Measurements from ENCODE around the gene HINFP.
"Not testable (repeated sequence)": the region's sequence is repeated elsewhere in the genome, so short reads cannot be mapped to it uniquely, and the experiment has no call there.

Gene HINFP

DNA sequence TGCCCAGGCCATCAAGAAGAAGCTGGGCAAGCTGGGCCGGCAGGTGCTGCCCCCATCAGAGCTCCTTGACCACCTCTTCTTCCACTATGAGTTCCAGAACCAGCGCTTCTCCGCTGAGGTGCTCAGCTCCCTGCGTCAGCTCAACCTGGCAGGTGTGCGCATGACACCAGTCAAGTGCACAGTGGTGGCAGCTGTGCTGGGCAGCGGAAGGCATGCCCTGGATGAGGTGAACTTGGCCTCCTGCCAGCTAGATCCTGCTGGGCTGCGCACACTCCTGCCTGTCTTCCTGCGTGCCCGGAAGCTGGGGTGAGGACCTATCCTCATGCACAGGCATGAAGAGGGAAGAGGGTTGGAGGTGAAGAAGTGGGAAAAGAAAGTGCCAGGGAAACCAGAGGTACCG is 58.6 kb downstream of the HINFP start:
- no peak overlapping the region for H2BK120ac ChIP-seq (ENCODE audit: insufficient read depth, low read length, poor library complexity)
- H2AK5ac ChIP-seq (ENCODE audit: low read length), result no peak overlapping the region
- no peak overlapping the region for H4K8ac ChIP-seq (ENCODE audit: low read depth, low read length)
- no peak overlapping the region for H3K4me3 ChIP-seq (ENCODE audit: low read depth, low read length)
- no peak overlapping the region for H3K14ac ChIP-seq (ENCODE audit: low read length)
- no peak overlapping the region for H3K9ac ChIP-seq (ENCODE audit: low read length)
- no peak overlapping the region for H2BK12ac ChIP-seq (ENCODE audit: low read length)
- no peak overlapping the region for H2BK5ac ChIP-seq (ENCODE audit: low read depth, low read length, poor library complexity)
- H4K12ac ChIP-seq (ENCODE audit: low read depth, low read length), result no peak overlapping the region
- no peak overlapping the region for H3K18ac ChIP-seq (ENCODE audit: low read length)
- H3K4me1 ChIP-seq (ENCODE audit: control insufficient read depth in 1 of 2, insufficient read depth in 2 of 2, low read length in 2 of 2), result peaks cover 0 to under 1% of the 10 kb centered on the region in 2 experiments
- no peak overlapping the region for H3K23ac ChIP-seq (ENCODE audit: low read length)
- H3K79me2 ChIP-seq (ENCODE audit: control insufficient read depth, insufficient read depth, low read length, poor library complexity), result no peaks in the 10 kb centered on the region
- H3K27ac ChIP-seq (ENCODE audit: low read depth, low read length), result no peak overlapping the region
- H3K36me3 ChIP-seq (ENCODE audit: control insufficient read depth in 1 of 2, insufficient read depth in 2 of 2, low read length in 2 of 2), result no peaks in the 10 kb centered on the region
- no CpG with 5 or more reads among the region's 10 CpGs for WGBS (ENCODE audit: extremely low coverage, insufficient coverage, insufficient read length)
- H3K4me2 ChIP-seq (ENCODE audit: low read length), result no peak overlapping the region
- no peaks in the 10 kb centered on the region for H3K79me1 ChIP-seq (ENCODE audit: low read length)
- no peak for DNase-seq
- no peak overlapping the region for H4K91ac ChIP-seq (ENCODE audit: low read depth, low read length)
- H3K4ac ChIP-seq (ENCODE audit: low read depth, low read length), result no peak overlapping the region
- H2AFZ ChIP-seq (ENCODE audit: insufficient read depth, low read length, poor library complexity), result no peak overlapping the region
- no peaks in the 10 kb centered on the region for H3K27me3 ChIP-seq (ENCODE audit: insufficient read depth, low read length)
- H3K9me3 ChIP-seq (ENCODE audit: insufficient read depth, low read depth, low read length), result peaks cover 4% of the 10 kb centered on the region

DNA sequence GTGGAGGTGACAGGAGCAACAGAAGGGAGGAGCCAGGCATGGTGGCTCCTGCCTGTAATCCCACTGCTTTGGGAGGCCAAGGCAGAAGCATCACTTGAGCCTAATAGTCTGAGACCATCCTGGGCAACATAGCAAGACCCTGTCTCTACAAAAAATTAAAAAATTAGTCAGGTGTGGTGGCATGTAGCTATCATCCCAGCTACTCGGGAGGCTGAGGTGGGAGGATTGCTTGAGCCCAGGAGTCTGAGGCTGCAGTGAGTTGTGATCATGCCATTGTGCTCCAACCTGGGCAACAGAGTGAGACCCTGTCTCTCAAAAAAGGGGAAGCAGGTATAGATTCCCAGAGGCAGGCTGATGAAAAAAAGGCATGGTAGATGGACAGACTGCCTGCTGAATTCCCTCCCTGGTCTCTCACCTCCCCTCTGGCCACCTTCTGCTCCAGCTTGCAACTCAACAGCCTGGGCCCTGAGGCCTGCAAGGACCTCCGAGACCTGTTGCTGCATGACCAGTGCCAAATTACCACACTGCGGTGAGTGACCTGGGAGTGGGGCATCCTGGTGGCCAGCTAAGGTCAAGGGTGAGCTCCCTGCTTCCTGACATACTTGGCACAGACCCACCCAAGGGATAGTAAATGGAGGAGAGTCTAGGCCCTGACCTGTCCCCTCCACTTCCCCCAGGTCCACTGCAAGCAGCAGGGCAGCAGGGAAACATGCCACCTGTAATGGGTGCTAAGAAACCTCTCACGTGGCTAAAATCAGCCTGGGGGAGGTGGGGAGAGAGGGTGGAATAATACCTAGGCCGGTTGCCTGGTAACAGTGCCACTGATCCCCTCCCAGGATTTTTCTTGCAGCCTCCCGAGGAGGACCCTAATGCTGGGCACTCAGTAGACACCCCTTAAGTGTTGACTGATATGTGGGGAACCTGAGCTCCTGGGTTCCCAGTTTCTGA is 59.6 kb downstream of the HINFP start:
- Histone ChIP-seq H4K12ac (ENCODE audit: low read depth, low read length) (no peak overlapping the region), H2BK120ac (ENCODE audit: insufficient read depth, low read length, poor library complexity) (no peak overlapping the region), H3K36me3 (ENCODE audit: control insufficient read depth in 1 of 2, insufficient read depth in 2 of 2, low read length in 2 of 2) (no peaks in the 10 kb centered on the region), H4K91ac (ENCODE audit: low read depth, low read length) (no peak overlapping the region), H3K4ac (ENCODE audit: low read depth, low read length) (no peak overlapping the region), H3K27ac (ENCODE audit: low read depth, low read length) (no peak overlapping the region), H3K9me3 (ENCODE audit: insufficient read depth, low read depth, low read length) (peaks cover 4% of the 10 kb centered on the region), H3K18ac (ENCODE audit: low read length) (no peak overlapping the region), H2BK5ac (ENCODE audit: low read depth, low read length, poor library complexity) (no peak overlapping the region), H4K8ac (ENCODE audit: low read depth, low read length) (no peak overlapping the region), H3K79me1 (ENCODE audit: low read length) (no peaks in the 10 kb centered on the region), H3K27me3 (ENCODE audit: insufficient read depth, low read length) (no peaks in the 10 kb centered on the region), H3K23ac (ENCODE audit: low read length) (no peak overlapping the region), H3K4me2 (ENCODE audit: low read length) (no peak overlapping the region), H3K14ac (ENCODE audit: low read length) (no peak overlapping the region), H3K79me2 (ENCODE audit: control insufficient read depth, insufficient read depth, low read length, poor library complexity) (no peaks in the 10 kb centered on the region), H2BK12ac (ENCODE audit: low read length) (no peak overlapping the region), H2AFZ (ENCODE audit: insufficient read depth, low read length, poor library complexity) (no peak overlapping the region), H2AK5ac (ENCODE audit: low read length) (no peak overlapping the region), H3K9ac (ENCODE audit: low read length) (no peak overlapping the region), H3K4me1 (ENCODE audit: control insufficient read depth in 1 of 2, insufficient read depth in 2 of 2, low read length in 2 of 2) (no peaks in the 10 kb centered on the region), H3K4me3 (ENCODE audit: low read depth, low read length) (no peak overlapping the region)
- WGBS (ENCODE audit: extremely low coverage, insufficient coverage, insufficient read length), result no CpG with 5 or more reads among the region's 6 CpGs
- no peak for DNase-seq

DNA sequence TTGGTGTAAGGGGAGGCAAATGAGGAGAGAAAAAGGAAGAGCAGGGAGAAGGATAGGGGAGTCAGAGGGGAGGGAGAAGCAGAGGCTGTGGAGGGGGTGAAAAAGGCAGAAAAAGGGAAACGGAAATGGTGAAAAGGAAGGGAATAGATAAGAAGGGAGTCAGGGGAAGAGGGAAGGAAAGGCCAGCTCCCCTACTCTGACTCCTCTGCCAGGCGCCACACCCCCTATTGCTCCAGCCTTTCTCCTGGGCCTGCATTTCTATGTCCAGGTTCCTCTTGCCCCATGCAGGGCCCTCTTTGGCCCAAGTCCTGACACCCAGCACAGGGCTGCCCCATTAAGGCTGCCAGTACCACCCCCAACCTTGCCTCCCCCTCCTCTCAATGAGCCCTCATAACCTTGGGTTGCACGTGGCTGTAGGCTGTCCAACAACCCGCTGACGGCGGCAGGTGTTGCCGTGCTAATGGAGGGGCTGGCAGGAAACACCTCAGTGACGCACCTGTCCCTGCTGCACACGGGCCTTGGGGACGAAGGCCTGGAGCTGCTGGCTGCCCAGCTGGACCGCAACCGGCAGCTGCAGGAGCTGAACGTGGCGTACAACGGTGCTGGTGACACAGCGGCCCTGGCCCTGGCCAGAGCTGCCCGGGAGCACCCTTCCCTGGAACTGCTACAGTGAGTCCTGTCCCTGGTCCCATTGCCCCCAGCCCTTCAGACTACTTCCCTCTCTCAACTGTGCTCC is 60.5 kb downstream of the HINFP start:
- no peak overlapping the region for H3K9ac ChIP-seq (ENCODE audit: low read length)
- H3K23ac ChIP-seq (ENCODE audit: low read length), result no peak overlapping the region
- no peak overlapping the region for H3K4me2 ChIP-seq (ENCODE audit: low read length)
- DNase-seq, result no peak
- no peaks in the 10 kb centered on the region for H3K27me3 ChIP-seq (ENCODE audit: insufficient read depth, low read length)
- H4K12ac ChIP-seq (ENCODE audit: low read depth, low read length), result no peak overlapping the region
- H3K27ac ChIP-seq (ENCODE audit: low read depth, low read length), result no peak overlapping the region
- no peak overlapping the region for H2AK5ac ChIP-seq (ENCODE audit: low read length)
- H3K36me3 ChIP-seq (ENCODE audit: control insufficient read depth in 1 of 2, insufficient read depth in 2 of 2, low read length in 2 of 2), result no peaks in the 10 kb centered on the region
- H3K4me3 ChIP-seq (ENCODE audit: low read depth, low read length), result no peak overlapping the region
- H4K8ac ChIP-seq (ENCODE audit: low read depth, low read length), result no peak overlapping the region
- H3K4me1 ChIP-seq (ENCODE audit: control insufficient read depth in 1 of 2, insufficient read depth in 2 of 2, low read length in 2 of 2), result no peaks in the 10 kb centered on the region
- H3K14ac ChIP-seq (ENCODE audit: low read length), result no peak overlapping the region
- no peak overlapping the region for H2BK120ac ChIP-seq (ENCODE audit: insufficient read depth, low read length, poor library complexity)
- H2BK12ac ChIP-seq (ENCODE audit: low read length), result no peak overlapping the region
- H3K18ac ChIP-seq (ENCODE audit: low read length), result no peak overlapping the region
- no peaks in the 10 kb centered on the region for H3K79me2 ChIP-seq (ENCODE audit: control insufficient read depth, insufficient read depth, low read length, poor library complexity)
- 100% methylated on average over 1 of the region's 17 CpGs for WGBS (ENCODE audit: extremely low coverage, insufficient coverage, insufficient read length)
- H3K4ac ChIP-seq (ENCODE audit: low read depth, low read length), result no peak overlapping the region
- peaks cover 4% of the 10 kb centered on the region for H3K9me3 ChIP-seq (ENCODE audit: insufficient read depth, low read depth, low read length)
- H4K91ac ChIP-seq (ENCODE audit: low read depth, low read length), result no peak overlapping the region
- H2AFZ ChIP-seq (ENCODE audit: insufficient read depth, low read length, poor library complexity), result no peak overlapping the region
- H2BK5ac ChIP-seq (ENCODE audit: low read depth, low read length, poor library complexity), result no peak overlapping the region
- H3K79me1 ChIP-seq (ENCODE audit: low read length), result no peaks in the 10 kb centered on the region

DNA sequence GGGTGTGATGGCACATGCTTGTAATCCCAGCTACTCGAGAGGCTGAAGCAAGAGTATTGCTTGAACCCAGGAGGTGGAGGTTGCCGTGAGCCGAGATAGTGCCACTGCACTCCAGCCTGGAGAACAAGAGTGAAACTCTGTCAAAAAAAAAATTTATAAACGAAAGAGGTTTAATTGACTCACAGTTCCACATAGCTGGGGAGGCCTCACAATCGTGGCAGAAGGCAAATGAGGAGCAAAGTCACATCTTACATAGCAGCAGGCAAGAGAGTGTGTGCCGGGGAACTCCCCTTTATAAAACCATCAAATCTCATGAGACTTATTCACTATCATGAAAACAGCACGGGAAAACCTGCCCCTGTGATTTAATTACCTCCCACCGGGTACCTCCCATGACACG is 63.0 kb downstream of the HINFP start:
- H4K91ac ChIP-seq (ENCODE audit: low read depth, low read length); H3K23ac ChIP-seq (ENCODE audit: low read length); H2AFZ ChIP-seq (ENCODE audit: insufficient read depth, low read length, poor library complexity); H3K14ac ChIP-seq (ENCODE audit: low read length); H4K12ac ChIP-seq (ENCODE audit: low read depth, low read length); H3K4me1 ChIP-seq (ENCODE audit: control insufficient read depth in 1 of 2, insufficient read depth in 2 of 2, low read length in 2 of 2); H3K4me3 ChIP-seq (ENCODE audit: low read depth, low read length); H3K27me3 ChIP-seq (ENCODE audit: insufficient read depth, low read length); H4K8ac ChIP-seq (ENCODE audit: low read depth, low read length); H3K9me3 ChIP-seq (ENCODE audit: insufficient read depth, low read depth, low read length); H2AK5ac ChIP-seq (ENCODE audit: low read length); H3K79me1 ChIP-seq (ENCODE audit: low read length); H2BK120ac ChIP-seq (ENCODE audit: insufficient read depth, low read length, poor library complexity); H3K9ac ChIP-seq (ENCODE audit: low read length); H2BK5ac ChIP-seq (ENCODE audit: low read depth, low read length, poor library complexity); H3K4me2 ChIP-seq (ENCODE audit: low read length); H3K79me2 ChIP-seq (ENCODE audit: control insufficient read depth, insufficient read depth, low read length, poor library complexity); H3K36me3 ChIP-seq (ENCODE audit: control insufficient read depth in 1 of 2, insufficient read depth in 2 of 2, low read length in 2 of 2); H3K27ac ChIP-seq (ENCODE audit: low read depth, low read length); H3K4ac ChIP-seq (ENCODE audit: low read depth, low read length); H3K18ac ChIP-seq (ENCODE audit: low read length); H2BK12ac ChIP-seq (ENCODE audit: low read length); DNase-seq: not testable (repeated sequence)
- WGBS (ENCODE audit: extremely low coverage, insufficient coverage, insufficient read length), result no CpG with 5 or more reads among the region's 9 CpGs

Measured in trophoblast cell (in vitro differentiated cells and primary cell).